Calu3 (cell line): ENCODE results near the gene IGFBP6. TPM values are rescaled to one million over a fixed set of nuclear protein-coding genes. Genes with fewer than 3 reads are reported as not detected.

Experiments
- BruUV-seq: library from RNA; stranded (reverse); fragments of 400-500 nt; replicated peaks from 2 replicates; lab custom pipeline; 2021; lab: Mats Ljungman, UMichigan
- CTCF ChIA-PET: fragments of 300-600 bp; sonication (Branson Sonifier 250); formaldehyde crosslinking; loops from one replicate; lab custom pipeline; 2022; ENCODE audit warnings: antibody characterized with exemption; lab: Charles Lee
- DNase-seq: peaks from one replicate; pipeline ENCODE4 v3.0.0; 2022
- H3K27ac Mint-ChIP-seq: one replicate; pipeline ENCODE4 v1.8.0; 2022; ENCODE audit warnings: mixed read lengths; ENCODE audit not compliant: unreplicated experiment
- H3K27me3 Mint-ChIP-seq: one replicate; pipeline ENCODE4 v1.8.0; 2022; ENCODE audit warnings: mixed read lengths; ENCODE audit not compliant: unreplicated experiment
- H3K36me3 Mint-ChIP-seq: one replicate; pipeline ENCODE4 v1.8.0; 2022; ENCODE audit warnings: mild to moderate bottlenecking, moderate library complexity, mixed read lengths; ENCODE audit not compliant: insufficient read depth, unreplicated experiment
- H3K4me1 Mint-ChIP-seq: one replicate; pipeline ENCODE4 v1.8.0; 2022; ENCODE audit warnings: mild to moderate bottlenecking, low read depth, mixed read lengths; ENCODE audit not compliant: unreplicated experiment
- H3K4me3 Mint-ChIP-seq: one replicate; pipeline ENCODE4 v1.8.0; 2022; ENCODE audit warnings: mild to moderate bottlenecking, low read depth, moderate library complexity, mixed read lengths; ENCODE audit not compliant: unreplicated experiment
- H3K9me3 Mint-ChIP-seq: one replicate; pipeline ENCODE4 v1.8.0; 2022; ENCODE audit warnings: low read depth, mixed read lengths; ENCODE audit not compliant: unreplicated experiment
- CTCF ChIP-seq: fragments of 200-600 bp; IDR thresholded peaks from one replicate; pipeline ENCODE4 v1.8.0; 2022; ENCODE audit warnings: antibody characterized with exemption; ENCODE audit not compliant: unreplicated experiment
- intact Hi-C: fragments of 100-400 bp; cut with micrococcal nuclease; formaldehyde crosslinking; loops from one replicate; pipeline ENCODE4 v1.10.0; 2022; ENCODE audit not compliant: unreplicated experiment
- total RNA-seq: library from RNA; stranded (reverse); gene quantifications from 2 replicates; pipeline ENCODE4 v1.2.3, GENCODE V29; 2022

IGFBP6 gene
- total RNA-seq, 1 experiment from 2014 or later = 25.4 TPM

GRCh38 chr12:53133722-53134121 is 36.3 kb downstream of the IGFBP6 start:
- no peak for TF ChIP-seq CTCF
- BruUV-seq = no TSS peak
- no peak for DNase-seq
- Mint-ChIP-seq H3K36me3 (no peaks in the 10 kb centered on the region), H3K27ac (no peak overlapping the region), H3K4me3 (no peak overlapping the region), H3K27me3 (peaks cover 18% of the 10 kb centered on the region), H3K4me1 (no peaks in the 10 kb centered on the region), H3K9me3 (no peaks in the 10 kb centered on the region)
- intact Hi-C loops = no loop called here
- CTCF ChIA-PET = no interaction called here

- H3K4me3 Mint-ChIP-seq = no peak overlapping the region
- no peaks in the 10 kb centered on the region for H3K4me1 Mint-ChIP-seq
- no peaks in the 10 kb centered on the region for H3K27me3 Mint-ChIP-seq
- no peak for DNase-seq
- H3K27ac Mint-ChIP-seq = no peak overlapping the region
- no TSS peak for BruUV-seq
- no peak for TF ChIP-seq CTCF
- no peaks in the 10 kb centered on the region for H3K36me3 Mint-ChIP-seq
- CTCF ChIA-PET = interaction anchor here (0.6 kb wide), 2 partner anchors 53 to 129 kb away, joined by 3 to 4 read pairs; no protein-coding TSS in a partner anchor
- no peaks in the 10 kb centered on the region for H3K9me3 Mint-ChIP-seq
- intact Hi-C loops = no loop called here
Observed at GRCh38 chr12:53143355-53143754, 45.9 kb downstream of the IGFBP6 start.

GRCh38 chr12:53145383-53146260 is 48.2 kb downstream of the IGFBP6 start:
- no TSS peak for BruUV-seq
- TF ChIP-seq CTCF = no peak
- intact Hi-C loops = no loop called here
- Mint-ChIP-seq H3K36me3 (no peaks in the 10 kb centered on the region), H3K27ac (no peak overlapping the region), H3K4me1 (no peaks in the 10 kb centered on the region), H3K9me3 (no peaks in the 10 kb centered on the region), H3K4me3 (no peak overlapping the region), H3K27me3 (no peaks in the 10 kb centered on the region)
- CTCF ChIA-PET = no interaction called here
- no peak for DNase-seq

GRCh38 chr12:53147181-53147580 is 49.7 kb downstream of the IGFBP6 start:
- TF ChIP-seq CTCF = no peak
- no peak for DNase-seq
- BruUV-seq = no TSS peak
- CTCF ChIA-PET = no interaction called here
- H3K9me3 Mint-ChIP-seq = no peaks in the 10 kb centered on the region
- H3K27me3 Mint-ChIP-seq = no peaks in the 10 kb centered on the region
- no peak overlapping the region for H3K4me3 Mint-ChIP-seq
- no peaks in the 10 kb centered on the region for H3K4me1 Mint-ChIP-seq
- intact Hi-C loops = no loop called here
- no peak overlapping the region for H3K27ac Mint-ChIP-seq
- H3K36me3 Mint-ChIP-seq = no peaks in the 10 kb centered on the region
